Measurements from ENCODE around the gene FAM53B. TPM values are rescaled to one million over a fixed set of nuclear protein-coding genes. Genes with fewer than 3 reads are reported as not detected.
A peak's percentile ranks its signal among the peaks of the same experiment; 100 is the strongest.

The FAM53B gene
- total RNA-seq, 2 donors from 2014 or later = 19.3 to 22.6 TPM

DNA sequence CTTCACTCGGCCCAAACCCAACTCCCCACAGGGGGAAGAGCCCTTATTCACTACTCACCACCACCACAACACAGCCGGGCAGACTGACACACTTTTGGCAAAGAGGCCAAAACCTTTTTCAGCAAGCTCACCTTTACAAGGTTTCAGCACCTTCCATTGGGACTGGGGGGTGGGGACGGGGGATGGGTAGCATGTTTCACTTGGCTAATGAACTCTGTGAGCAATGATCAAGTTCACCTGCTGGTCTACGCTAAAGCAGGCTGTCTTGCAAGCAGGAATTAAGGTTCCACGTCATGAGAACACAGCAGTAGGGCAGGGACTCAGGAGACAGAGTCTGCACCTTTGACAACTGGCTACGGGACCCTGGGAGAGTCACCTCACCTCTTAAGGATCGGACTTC is 7.0 kb downstream of the FAM53B start:
- Histone ChIP-seq H3K27ac (ENCODE audit: low read depth, low read length) (no peak overlapping the region), H3K9ac (ENCODE audit: extremely low read depth, low read length, poor library complexity, severe bottlenecking) (no peak overlapping the region), H3K9me3 (ENCODE audit: control insufficient read depth, low read length) (no peaks in the 10 kb centered on the region), H3K4me1 (ENCODE audit: control insufficient read depth, insufficient read depth, low read length) (peaks cover 19% of the 10 kb centered on the region), H3K4me3 (ENCODE audit: low read length) (no peak overlapping the region), H3K36me3 (ENCODE audit: control insufficient read depth, insufficient read depth, low read length) (no peaks in the 10 kb centered on the region), H3K27me3 (ENCODE audit: control insufficient read depth, insufficient read depth, low read length, poor library complexity, severe bottlenecking) (no peaks in the 10 kb centered on the region)
- H3K27me3 Mint-ChIP-seq (ENCODE audit: insufficient read depth) = no peaks in the 10 kb centered on the region
- H3K4me3 Mint-ChIP-seq = no peak overlapping the region
- TF ChIP-seq, protein P1, sequence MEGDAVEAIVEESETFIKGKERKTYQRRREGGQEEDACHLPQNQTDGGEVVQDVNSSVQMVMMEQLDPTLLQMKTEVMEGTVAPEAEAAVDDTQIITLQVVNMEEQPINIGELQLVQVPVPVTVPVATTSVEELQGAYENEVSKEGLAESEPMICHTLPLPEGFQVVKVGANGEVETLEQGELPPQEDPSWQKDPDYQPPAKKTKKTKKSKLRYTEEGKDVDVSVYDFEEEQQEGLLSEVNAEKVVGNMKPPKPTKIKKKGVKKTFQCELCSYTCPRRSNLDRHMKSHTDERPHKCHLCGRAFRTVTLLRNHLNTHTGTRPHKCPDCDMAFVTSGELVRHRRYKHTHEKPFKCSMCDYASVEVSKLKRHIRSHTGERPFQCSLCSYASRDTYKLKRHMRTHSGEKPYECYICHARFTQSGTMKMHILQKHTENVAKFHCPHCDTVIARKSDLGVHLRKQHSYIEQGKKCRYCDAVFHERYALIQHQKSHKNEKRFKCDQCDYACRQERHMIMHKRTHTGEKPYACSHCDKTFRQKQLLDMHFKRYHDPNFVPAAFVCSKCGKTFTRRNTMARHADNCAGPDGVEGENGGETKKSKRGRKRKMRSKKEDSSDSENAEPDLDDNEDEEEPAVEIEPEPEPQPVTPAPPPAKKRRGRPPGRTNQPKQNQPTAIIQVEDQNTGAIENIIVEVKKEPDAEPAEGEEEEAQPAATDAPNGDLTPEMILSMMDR (conservative IDR thresholded peaks at IDR 0.05) = no peak
- no peaks in the 10 kb centered on the region for H3K9me3 Mint-ChIP-seq
- peaks cover 53% of the 10 kb centered on the region for H3K4me1 Mint-ChIP-seq
- DNase-seq = peak; percentile 55
- H3K36me3 Mint-ChIP-seq (ENCODE audit: low read depth) = peaks cover under 1% of the 10 kb centered on the region
- 77 to 83% methylated on average over 5 to 7 of the region's 7 CpGs for WGBS, 2 experiments (ENCODE audit: insufficient coverage in 1 of 2, insufficient read length in 1 of 2)
- H3K27ac Mint-ChIP-seq = no peak overlapping the region

DNA sequence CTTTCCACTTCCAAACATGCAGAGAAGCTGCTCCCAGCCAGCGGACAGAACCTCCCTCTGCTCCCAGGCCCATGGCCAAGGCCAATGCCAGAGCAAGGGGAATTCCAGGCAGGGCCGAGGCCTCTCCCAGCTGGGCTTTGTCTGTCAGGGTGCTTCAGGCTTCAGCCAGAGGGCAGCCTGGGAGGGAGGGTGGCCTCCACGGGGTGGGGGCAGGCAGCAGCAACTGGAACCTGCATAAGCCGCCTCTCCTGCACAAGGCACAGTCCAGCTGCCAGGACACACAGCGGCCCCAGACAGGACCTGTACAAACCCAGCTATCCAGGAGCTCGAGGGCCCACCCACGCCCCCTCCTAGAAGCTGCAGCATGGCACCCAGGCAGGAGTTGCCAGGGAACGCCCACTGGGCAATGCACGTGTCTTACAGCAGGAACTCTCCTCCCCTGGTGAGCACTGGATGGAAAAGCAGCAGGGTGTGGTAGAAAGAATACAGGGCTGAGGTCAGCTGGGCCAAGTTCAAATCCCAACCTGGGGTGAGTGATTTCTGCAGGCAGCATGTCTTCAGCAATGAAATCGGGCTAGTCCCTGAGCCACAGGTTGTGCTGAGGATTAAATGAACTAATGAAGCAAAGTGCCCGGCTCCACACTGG is 7.6 kb downstream of the FAM53B start:
- Mint-ChIP-seq H3K4me3 (no peak overlapping the region), H3K27ac (no peak overlapping the region), H3K9me3 (no peaks in the 10 kb centered on the region), H3K36me3 (ENCODE audit: low read depth) (peaks cover 5% of the 10 kb centered on the region), H3K27me3 (ENCODE audit: insufficient read depth) (no peaks in the 10 kb centered on the region), H3K4me1 (peaks cover 51% of the 10 kb centered on the region)
- WGBS, 2 experiments (ENCODE audit: insufficient coverage in 1 of 2, insufficient read length in 1 of 2) = 86 to 97% methylated on average over 5 to 11 of the region's 11 CpGs
- Histone ChIP-seq H3K27me3 (ENCODE audit: control insufficient read depth, insufficient read depth, low read length, poor library complexity, severe bottlenecking) (no peaks in the 10 kb centered on the region), H3K9ac (ENCODE audit: extremely low read depth, low read length, poor library complexity, severe bottlenecking) (no peak overlapping the region), H3K36me3 (ENCODE audit: control insufficient read depth, insufficient read depth, low read length) (no peaks in the 10 kb centered on the region), H3K9me3 (ENCODE audit: control insufficient read depth, low read length) (no peaks in the 10 kb centered on the region), H3K27ac (ENCODE audit: low read depth, low read length) (no peak overlapping the region), H3K4me1 (ENCODE audit: control insufficient read depth, insufficient read depth, low read length) (peaks cover 16% of the 10 kb centered on the region), H3K4me3 (ENCODE audit: low read length) (no peak overlapping the region)
- TF ChIP-seq, protein P1 (conservative IDR thresholded peaks at IDR 0.05) = no peak
- peak; percentile 56 for DNase-seq

DNA sequence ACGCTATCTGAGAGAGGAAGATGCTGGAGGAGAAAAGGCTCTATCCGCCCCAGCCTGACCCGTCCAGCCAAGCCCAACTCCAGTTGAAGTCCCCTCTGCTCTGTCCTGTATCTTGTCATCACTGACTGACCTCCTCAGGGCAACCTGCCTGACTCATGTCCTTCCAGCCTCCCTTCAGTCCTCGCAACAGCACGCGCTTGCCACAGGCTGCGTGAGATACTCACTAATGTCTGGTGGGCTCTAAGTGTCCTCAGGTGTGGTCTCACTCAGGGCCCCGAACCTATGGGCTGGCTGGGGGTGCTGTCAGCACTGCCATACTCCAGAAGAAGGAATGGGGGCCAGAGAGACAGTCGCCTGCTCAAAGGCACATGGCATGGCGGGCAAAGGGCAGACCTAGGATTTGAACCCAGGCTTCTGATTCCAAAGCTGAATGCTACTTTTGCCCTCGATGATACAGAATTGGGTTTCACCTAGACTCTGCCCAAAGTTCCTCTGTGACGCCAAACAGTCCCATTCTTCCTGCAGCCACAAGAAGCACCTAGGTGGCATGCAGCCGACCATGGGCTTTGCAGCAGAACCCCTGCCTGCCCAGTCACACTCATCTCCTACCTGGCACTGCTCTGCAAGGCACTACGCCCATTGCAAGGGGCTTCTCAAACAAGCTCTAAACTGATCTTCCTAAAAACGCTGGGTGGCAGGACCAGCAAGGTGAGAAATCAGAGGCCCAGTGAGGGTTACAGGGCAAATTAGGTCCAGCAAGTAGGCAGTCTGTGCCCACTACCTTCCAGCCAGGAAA is 8.5 kb downstream of the FAM53B start:
- Histone ChIP-seq H3K9me3 (ENCODE audit: control insufficient read depth, low read length) (no peaks in the 10 kb centered on the region), H3K9ac (ENCODE audit: extremely low read depth, low read length, poor library complexity, severe bottlenecking) (no peak overlapping the region), H3K36me3 (ENCODE audit: control insufficient read depth, insufficient read depth, low read length) (no peaks in the 10 kb centered on the region), H3K4me1 (ENCODE audit: control insufficient read depth, insufficient read depth, low read length) (peaks cover 12% of the 10 kb centered on the region), H3K27ac (ENCODE audit: low read depth, low read length) (no peak overlapping the region), H3K27me3 (ENCODE audit: control insufficient read depth, insufficient read depth, low read length, poor library complexity, severe bottlenecking) (no peaks in the 10 kb centered on the region), H3K4me3 (ENCODE audit: low read length) (no peak overlapping the region)
- 92 to 96% methylated on average over 9 to 15 of the region's 15 CpGs for WGBS, 2 experiments (ENCODE audit: insufficient coverage in 1 of 2, insufficient read length in 1 of 2)
- DNase-seq = peak; percentile 33
- Mint-ChIP-seq H3K27me3 (ENCODE audit: insufficient read depth) (no peaks in the 10 kb centered on the region), H3K36me3 (ENCODE audit: low read depth) (peaks cover 5% of the 10 kb centered on the region), H3K4me3 (no peak overlapping the region), H3K9me3 (no peaks in the 10 kb centered on the region), H3K4me1 (peaks cover 42% of the 10 kb centered on the region), H3K27ac (no peak overlapping the region)
- TF ChIP-seq, protein P1 (conservative IDR thresholded peaks at IDR 0.05) = no peak
